Bronchial epithelial cell (primary cell): Measurements from ENCODE around the gene SMYD3. TPM values are rescaled to one million over a fixed set of nuclear protein-coding genes. Genes with fewer than 3 reads are reported as not detected.
"Not testable (repeated sequence)": the region's sequence is repeated elsewhere in the genome, so short reads cannot be mapped to it uniquely, and the experiment has no call there.

Experiments
- DNase-seq: peaks from one replicate; pipeline ENCODE4 v3.0.0-alpha.2; 2010; ENCODE audit warnings: low read depth
- FAIRE-seq: peaks from 2 replicates; lab custom pipeline; 2011; peaks lifted over from hg19 to GRCh38; lab: Jason Lieb, UNC
- H3K27me3 ChIP-seq: 2 replicates; pipeline ENCODE4 v1.5.1; 2011; ENCODE audit warnings: low read length; ENCODE audit not compliant: control insufficient read depth, insufficient read depth
- H3K36me3 ChIP-seq: 2 replicates; pipeline ENCODE4 v1.5.1; 2011; ENCODE audit warnings: low read length; ENCODE audit not compliant: control insufficient read depth, insufficient read depth
- H3K4me3 ChIP-seq: 2 replicates; pipeline ENCODE4 v1.5.1; 2011; ENCODE audit warnings: mild to moderate bottlenecking, low read depth, low read length, control low read depth
- total RNA-seq: library from RNA; depleted of rRNA; stranded (reverse); fragments of >200 nt; gene quantifications from 2 replicates; pipeline ENCODE4 v1.2.1, GENCODE V29; 2014
- TF ChIP-seq, protein P1 (sequence below): IDR thresholded peaks from 2 replicates; pipeline ENCODE4 v1.5.1; 2011; ENCODE audit warnings: mild to moderate bottlenecking, moderate library complexity, low read length, control low read depth, inconsistent platforms; ENCODE audit not compliant: insufficient read depth, severe bottlenecking

Gene SMYD3
- total RNA-seq, 1 donor from 2014 or later: 17.4 TPM

DNA sequence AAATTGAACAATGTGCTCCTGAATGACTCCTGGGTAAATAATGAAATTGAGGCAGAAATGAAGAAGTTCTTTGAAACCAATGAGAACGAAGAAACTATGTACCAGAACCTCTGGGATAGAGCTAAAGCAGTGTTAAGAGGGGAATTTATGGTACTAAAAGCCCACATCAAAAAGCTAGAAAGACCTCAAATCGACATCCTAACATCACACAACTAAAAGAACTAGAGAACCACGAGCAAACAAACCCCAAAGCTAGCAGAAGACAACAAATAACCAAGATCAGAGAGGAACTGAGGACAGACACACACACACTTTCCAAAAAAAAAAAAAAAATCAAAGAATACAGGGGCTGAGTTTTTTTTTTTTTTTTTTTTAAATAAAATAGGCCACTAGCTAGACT lies 564.2 kb downstream of the SMYD3 start:
- no peak for FAIRE-seq
- H3K27me3 ChIP-seq: no peaks in the 10 kb centered on the region
- no peak for DNase-seq
- H3K36me3 ChIP-seq: no peaks in the 10 kb centered on the region
- H3K4me3 ChIP-seq: no peak overlapping the region
- TF ChIP-seq, protein P1, sequence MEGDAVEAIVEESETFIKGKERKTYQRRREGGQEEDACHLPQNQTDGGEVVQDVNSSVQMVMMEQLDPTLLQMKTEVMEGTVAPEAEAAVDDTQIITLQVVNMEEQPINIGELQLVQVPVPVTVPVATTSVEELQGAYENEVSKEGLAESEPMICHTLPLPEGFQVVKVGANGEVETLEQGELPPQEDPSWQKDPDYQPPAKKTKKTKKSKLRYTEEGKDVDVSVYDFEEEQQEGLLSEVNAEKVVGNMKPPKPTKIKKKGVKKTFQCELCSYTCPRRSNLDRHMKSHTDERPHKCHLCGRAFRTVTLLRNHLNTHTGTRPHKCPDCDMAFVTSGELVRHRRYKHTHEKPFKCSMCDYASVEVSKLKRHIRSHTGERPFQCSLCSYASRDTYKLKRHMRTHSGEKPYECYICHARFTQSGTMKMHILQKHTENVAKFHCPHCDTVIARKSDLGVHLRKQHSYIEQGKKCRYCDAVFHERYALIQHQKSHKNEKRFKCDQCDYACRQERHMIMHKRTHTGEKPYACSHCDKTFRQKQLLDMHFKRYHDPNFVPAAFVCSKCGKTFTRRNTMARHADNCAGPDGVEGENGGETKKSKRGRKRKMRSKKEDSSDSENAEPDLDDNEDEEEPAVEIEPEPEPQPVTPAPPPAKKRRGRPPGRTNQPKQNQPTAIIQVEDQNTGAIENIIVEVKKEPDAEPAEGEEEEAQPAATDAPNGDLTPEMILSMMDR: no peak

DNA sequence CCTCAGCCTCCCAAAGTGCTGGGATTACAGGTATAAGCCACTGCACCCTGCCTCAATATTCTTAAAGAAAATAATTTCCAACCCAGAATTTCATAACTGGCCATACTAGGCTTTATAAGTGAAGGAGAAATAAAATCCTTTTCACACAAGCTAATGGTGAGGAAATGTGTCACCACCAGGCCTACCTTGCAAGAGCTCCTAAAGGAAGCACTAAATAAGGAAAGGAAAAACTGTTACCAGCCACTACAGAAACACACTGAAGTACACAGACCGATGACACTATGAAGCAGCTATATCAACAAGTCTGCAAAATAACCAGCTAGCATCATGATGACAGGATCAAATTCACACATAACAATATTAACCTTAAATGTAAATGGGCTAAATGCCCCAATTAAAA lies 565.3 kb downstream of the SMYD3 start:
- not testable (repeated sequence) for FAIRE-seq, H3K27me3 ChIP-seq, DNase-seq, H3K36me3 ChIP-seq, H3K4me3 ChIP-seq

GRCh38 chr1:245939756-245940345 lies 567.2 kb downstream of the SMYD3 start:
- DNase-seq: no peak
- TF ChIP-seq, protein P1: no peak

GRCh38 chr1:245938046-245938435 lies 569.0 kb downstream of the SMYD3 start:
- no peak for DNase-seq
- Histone ChIP-seq H3K27me3 (no peaks in the 10 kb centered on the region), H3K4me3 (no peak overlapping the region), H3K36me3 (no peaks in the 10 kb centered on the region)
- no peak for FAIRE-seq
- TF ChIP-seq, protein P1: no peak

More at GRCh38 chr1:245939756-245940345, 567.2 kb downstream of the SMYD3 start:
- Histone ChIP-seq H3K27me3 (no peaks in the 10 kb centered on the region), H3K4me3 (no peak overlapping the region), H3K36me3 (no peaks in the 10 kb centered on the region)
- FAIRE-seq: no peak

DNA sequence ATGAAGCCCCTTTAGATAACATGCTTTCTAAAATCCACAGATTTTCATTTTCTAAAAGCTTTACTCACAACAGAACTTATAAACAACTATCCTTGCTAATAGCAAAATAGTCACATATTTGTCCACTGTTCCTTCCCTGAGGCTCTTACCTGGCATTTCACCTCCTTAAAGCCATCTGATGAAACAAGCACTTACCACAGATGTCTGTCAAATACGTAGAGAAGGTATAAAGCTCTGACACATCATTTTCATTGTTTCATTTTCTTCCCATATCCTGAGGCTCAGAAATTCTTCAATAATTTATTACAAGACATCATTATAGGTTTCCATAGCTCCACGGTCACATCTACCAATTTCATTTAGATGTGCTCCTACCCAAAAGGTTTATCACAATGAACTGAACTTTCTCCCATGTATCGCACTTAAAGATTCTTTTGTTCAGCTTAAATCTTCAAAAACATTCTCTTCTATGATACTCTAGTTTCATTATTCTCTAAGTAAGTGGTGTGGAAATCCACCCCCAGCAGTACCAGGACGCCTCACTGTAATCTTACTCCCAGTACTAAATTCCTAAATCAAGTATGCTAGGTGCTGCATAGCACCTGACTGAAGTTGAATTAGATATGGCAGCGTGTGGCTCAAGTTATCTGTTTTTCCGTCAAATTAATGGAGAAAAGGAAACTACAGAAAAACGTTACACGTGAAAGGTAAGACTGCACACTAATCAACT lies 569.6 kb downstream of the SMYD3 start:
- DNase-seq: no peak
- TF ChIP-seq, protein P1: no peak
- Histone ChIP-seq H3K4me3 (no peak overlapping the region), H3K27me3 (no peaks in the 10 kb centered on the region), H3K36me3 (no peaks in the 10 kb centered on the region)
- FAIRE-seq: no peak

- Histone ChIP-seq H3K36me3 (no peaks in the 10 kb centered on the region), H3K4me3 (no peak overlapping the region), H3K27me3 (no peaks in the 10 kb centered on the region)
- FAIRE-seq (no peak), DNase-seq (no peak)
- TF ChIP-seq, protein P1: no peak
Measured at GRCh38 chr1:245934409-245934808, 572.7 kb downstream of the SMYD3 start.
